NCI-H82 treated with DMSO at 0.1 percent for 48 hours (cell line): ENCODE measurements around the gene GNG10.
"Not testable (repeated sequence)": the region's sequence is repeated elsewhere in the genome, so short reads cannot be mapped to it uniquely, and the experiment has no call there.

Source experiments
- DNase-seq: peaks from one replicate; lab custom pipeline; 2025; ENCODE audit not compliant: unreplicated experiment; lab: John Stamatoyannopoulos, UW

Gene GNG10

DNA sequence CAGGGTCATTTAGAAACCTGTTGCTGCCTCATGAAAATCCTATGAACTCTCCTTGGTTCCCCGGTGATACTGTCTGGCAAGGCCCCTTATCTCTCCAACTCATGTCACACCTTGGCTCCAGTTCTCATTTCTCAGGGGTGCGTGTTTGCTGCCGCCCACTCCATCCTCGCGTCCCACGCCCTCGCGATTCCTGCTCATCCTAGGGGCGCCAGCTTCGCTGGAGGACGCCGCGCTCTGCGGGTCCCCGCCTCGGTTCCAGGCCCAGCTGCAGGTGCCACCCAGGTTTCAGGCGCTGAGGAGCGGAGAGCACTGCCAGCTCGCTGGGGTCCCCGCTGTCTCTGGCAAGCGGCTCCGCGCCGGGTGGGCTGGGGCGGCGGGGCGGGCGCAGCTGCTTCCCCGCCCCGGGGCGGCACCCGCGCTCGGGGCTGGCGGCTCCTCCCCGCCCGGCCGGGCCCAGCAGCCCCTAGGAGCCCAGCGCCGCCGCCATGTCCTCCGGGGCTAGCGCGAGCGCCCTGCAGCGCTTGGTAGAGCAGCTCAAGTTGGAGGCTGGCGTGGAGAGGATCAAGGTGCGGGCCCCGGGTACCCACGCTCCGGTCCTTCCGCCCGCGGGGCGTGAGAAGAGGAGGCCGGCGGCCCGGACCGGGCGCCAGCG is at the start of gene GNG10:
GNG10 (plus strand) TSS at position 456 of the 652 bp plus-strand sequence; CDS start at position 486, 30 bp downstream.
- DNase-seq: no peak

GRCh38 chr9:111613436-111614040 is 47.9 kb upstream of the GNG10 start:
- no peak for DNase-seq

GRCh38 chr9:111615928-111616327 is 45.5 kb upstream of the GNG10 start:
- DNase-seq: no peak

GRCh38 chr9:111617349-111617748 is 44.1 kb upstream of the GNG10 start:
- not testable (repeated sequence) for DNase-seq

DNA sequence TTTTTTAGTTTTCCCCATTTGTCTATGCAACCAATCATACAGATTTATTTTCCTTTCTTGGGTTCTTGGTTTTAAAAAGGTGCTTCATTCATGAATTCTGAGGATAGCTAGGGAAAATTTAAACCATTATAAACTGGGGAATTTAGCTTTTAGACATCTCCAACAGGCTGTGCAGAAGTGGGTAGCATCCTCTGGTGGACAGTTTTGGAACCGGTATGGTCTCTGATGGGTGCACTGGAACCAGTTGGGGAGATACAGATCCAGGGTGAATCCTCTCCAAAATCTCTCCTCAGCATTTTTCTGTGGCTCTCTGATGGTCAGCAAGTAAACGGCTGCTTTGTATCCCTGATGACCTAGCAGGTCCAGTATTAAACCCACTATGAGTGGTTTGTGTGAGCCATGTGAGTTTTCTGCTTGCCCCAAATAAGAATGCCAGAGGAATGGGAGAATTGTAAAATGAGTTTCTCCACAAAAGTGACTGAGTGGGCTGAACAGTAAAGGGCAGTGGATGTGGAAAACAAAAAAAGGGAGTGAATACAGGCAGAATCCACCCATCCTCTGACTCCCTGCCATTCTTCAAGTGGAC is 39.4 kb upstream of the GNG10 start:
- DNase-seq: no peak

DNA sequence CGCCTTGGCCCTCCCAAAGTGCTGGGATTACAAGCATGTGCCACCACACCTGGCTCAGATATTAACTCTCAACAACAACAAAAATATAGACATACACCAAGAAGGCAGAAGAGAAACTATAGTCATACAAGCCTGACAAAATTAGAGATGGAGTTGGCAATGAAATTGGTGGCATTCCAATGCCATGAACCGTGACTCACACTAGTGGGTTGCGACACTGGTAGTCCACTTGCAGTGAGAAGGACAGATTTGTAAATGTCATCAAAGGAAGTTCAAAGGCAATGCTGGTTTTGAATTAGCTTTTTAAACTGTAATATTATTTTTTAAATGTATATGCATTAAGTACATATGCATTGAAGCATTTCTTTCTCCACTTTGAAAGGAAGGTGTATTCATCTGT is 38.8 kb upstream of the GNG10 start:
- no peak for DNase-seq

DNA sequence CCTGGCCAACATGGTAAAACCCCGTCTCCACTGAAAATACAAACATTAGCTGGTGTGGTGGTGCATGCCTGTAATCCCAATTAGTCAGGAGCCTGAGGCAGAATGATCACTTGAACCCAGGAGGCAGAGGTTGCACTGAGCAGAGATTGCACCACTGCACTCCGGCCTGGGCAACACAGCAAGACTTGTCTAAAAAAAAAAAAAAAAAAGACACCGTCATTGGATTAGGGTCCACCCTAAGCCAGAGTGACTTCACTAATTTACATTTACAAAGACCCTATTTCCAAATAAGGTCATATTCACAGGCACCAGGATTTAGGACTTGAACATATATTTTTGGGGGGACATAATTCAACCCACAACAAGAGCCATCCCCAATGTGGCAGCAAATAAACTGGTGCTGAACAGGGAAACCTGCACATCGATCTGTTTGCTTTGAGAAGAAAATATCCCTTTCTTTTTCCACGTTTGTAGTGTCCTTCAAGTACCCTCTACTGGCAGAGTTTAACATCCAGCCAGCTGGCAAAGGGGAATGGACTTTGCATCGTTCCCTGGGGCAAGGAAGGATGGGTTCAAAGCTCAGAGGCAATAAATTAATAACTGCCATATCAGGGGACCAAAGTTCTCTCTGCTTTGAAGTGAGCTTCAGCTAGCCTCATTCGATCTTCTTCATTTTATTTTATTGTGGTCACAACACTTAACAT is 34.0 kb upstream of the GNG10 start:
- no peak for DNase-seq

DNA sequence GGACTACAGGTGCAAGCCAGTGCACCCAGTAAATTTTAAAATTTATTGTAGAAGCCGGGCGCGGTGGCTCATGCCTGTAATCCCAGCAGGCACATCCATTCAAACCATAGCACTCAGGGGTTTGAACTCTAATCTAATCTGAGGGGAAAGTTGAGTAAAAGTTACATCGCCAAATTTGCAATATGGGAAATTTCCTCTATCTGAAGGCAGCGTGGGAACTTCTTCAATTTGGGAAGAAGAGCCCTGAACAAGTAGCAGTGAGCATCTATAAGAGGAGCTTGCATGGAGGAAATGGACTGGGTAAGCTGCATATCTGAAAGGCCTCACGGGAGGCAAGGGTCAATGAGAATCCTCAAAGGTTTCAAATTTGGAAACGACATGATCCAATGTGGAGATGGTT is 33.0 kb upstream of the GNG10 start:
- DNase-seq: no peak

DNA sequence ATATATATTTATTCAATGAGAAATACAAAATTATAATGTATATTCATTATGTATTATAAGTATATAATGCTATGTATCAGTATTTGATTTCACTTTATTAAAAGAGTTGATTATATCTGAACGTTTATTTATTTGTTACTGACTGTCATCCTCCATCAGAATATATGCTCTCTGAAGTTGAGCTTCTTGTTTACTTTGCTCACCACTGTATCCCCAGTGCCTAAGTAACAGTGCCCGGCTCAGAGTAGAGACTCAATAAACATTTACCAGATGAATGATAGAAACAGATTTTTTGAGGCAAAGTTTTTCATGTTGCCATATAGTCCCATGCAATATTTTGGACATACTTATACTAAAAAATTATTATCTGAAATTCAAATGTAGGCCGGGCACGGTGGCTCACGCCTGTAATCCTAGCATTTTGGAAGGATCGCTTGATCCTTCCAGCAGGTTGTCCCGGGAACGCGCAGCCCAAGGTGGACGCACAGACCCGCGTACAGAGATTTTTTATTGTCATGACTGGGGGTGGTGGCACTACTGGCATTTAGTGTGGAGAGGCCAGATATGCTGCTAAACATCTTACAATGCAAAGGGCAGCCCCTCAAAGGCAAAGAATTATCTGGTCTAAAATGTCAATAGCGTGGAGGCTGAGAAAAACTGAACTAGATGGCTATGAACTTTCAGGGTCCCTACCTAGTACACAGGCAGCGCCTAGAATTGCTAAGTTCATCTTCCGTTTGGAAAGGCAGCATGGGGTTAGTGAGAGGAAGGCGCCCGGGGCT is 31.0 kb upstream of the GNG10 start:
- DNase-seq: no peak

- no peak for DNase-seq
Measured at GRCh38 chr9:111630964-111631213, 30.5 kb upstream of the GNG10 start.

GRCh38 chr9:111631214-111631971 is 30.0 kb upstream of the GNG10 start, which contains the start of gene DNAJC25:
TSS of gene DNAJC25 (plus strand) at chr9:111631334. CDS start at chr9:111631408, 74 bp downstream.
- DNase-seq: peak; percentile 96

- no peak for DNase-seq
Measured at GRCh38 chr9:111632060-111632459, 29.3 kb upstream of the GNG10 start.

GRCh38 chr9:111632695-111633388 is 28.6 kb upstream of the GNG10 start:
- peak; percentile 95 for DNase-seq

GRCh38 chr9:111633389-111633736 is 28.0 kb upstream of the GNG10 start:
- DNase-seq: no peak

- DNase-seq: no peak
Measured at GRCh38 chr9:111634860-111635259, 26.5 kb upstream of the GNG10 start.

- DNase-seq: no peak
Measured at GRCh38 chr9:111637421-111637950, 23.9 kb upstream of the GNG10 start.

DNA sequence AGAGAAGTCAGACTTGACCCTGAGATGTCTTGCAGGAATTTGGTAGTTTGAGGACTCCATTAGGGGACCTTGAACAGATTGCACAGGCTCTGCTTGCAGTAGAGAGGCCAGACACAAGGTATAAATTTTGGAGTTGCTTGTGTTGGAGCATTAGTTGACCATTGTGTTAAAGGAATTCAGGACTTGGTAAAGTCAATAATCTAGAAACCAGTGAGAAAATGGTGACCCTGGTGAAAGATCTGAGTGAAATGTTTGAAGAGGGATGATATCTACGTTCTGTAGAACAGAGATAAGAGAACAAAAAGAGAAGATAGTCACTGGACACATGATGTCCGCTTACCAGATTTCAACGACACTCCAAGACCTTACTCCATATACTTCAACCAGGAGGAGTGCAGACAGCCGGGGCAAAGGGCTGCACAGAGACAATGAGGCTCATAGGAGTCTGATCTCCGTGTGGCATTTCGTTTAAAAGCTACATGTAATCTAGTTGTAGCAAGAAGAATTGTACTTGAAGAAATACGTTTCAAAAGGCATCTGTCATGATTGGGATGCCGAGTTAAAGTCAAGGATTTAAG is 17.1 kb upstream of the GNG10 start:
- DNase-seq: no peak

DNA sequence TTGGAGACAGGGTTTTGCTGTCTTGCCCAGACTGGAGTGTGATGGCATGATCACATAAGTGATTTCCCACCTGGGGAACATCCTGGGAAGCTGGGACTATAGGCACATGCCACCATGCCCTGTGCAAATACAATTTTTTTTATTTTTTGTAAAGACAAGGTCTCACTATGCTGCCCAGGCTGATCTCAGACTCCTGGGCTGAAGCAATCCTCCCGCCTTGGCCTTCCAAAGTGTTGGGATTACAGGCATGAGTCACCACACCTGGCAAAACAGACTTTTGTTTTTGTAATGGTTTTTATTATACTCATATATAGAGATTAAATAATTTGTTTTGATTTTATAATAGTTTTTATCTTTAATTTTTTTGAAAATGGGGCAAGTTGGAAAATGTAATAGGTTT is 15.6 kb upstream of the GNG10 start:
- DNase-seq: no peak

DNA sequence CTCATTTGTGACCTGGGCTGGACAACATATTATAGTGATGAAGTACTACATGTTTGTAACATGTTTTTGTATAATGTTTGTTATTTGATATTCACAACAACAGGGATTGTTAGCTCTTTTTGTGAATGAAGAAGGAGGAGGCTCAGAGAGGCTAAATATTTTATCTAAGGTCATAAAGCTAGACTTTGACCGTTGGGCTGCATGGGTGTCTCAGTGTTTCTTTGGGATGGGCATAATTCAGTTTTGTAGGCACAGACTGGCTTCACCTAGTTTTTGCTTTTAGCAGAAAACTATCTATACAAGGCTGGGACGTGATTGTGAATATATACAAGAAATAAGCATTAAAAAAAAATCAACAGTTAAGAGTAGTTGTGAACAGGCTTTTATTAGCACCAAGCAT is 15.0 kb upstream of the GNG10 start:
- no peak for DNase-seq

DNA sequence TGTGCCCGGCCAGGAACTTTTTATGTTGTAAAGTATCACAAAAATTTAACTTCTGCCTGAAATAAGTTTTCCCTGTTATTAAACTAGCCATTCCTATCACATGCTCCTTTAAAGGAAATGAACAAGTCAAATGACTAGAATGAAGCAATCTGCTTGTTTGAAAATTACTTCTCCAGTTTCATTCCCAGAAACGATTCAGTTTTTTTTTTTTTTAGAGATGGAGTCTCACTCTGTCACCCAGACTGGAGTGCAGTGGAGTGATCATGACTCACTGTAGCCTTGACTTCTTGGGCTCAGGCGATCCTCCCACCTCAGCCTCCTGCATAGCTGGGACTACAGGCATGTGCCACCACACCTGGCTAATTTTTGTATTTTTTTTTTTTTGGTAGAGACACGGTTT is 13.3 kb upstream of the GNG10 start:
- no peak for DNase-seq
